IMR-90 (cell line): ENCODE data around the gene LMOD1.
A peak's percentile ranks its signal among the peaks of the same experiment; 100 is the strongest.

Experiments
- CEBPB ChIP-seq: IDR thresholded peaks from 2 replicates; pipeline ENCODE4 v1.6.1; 2012; ENCODE audit warnings: low read depth, low read length, improper control_type of control experiment
- MAFK ChIP-seq: IDR thresholded peaks from 2 replicates; pipeline ENCODE4 v1.6.1; 2012; ENCODE audit warnings: low read depth, low read length, improper control_type of control experiment
- MAZ ChIP-seq: IDR thresholded peaks from 2 replicates; pipeline ENCODE4 v1.6.1; 2012; ENCODE audit warnings: low read depth, mild to moderate bottlenecking, low read length, improper control_type of control experiment, moderate library complexity, borderline replicate concordance
- MXI1 ChIP-seq: IDR thresholded peaks from 2 replicates; pipeline ENCODE4 v1.6.1; 2012; ENCODE audit warnings: low read depth, mild to moderate bottlenecking, low read length, moderate library complexity, borderline replicate concordance
- POLR2A ChIP-seq: IDR thresholded peaks from 2 replicates; pipeline ENCODE4 v1.6.1; 2012; ENCODE audit warnings: mild to moderate bottlenecking, low read depth, low read length
- RAD21 ChIP-seq: IDR thresholded peaks from 2 replicates; pipeline ENCODE4 v1.6.1; 2012; ENCODE audit warnings: low read length, improper control_type of control experiment
- TF ChIP-seq, protein P1 (sequence below): conservative IDR thresholded peaks from 2 replicates; pipeline ENCODE4 v1.5.1; 2012; ENCODE audit warnings: mild to moderate bottlenecking, low read depth, low read length, improper control_type of control experiment

DNA sequence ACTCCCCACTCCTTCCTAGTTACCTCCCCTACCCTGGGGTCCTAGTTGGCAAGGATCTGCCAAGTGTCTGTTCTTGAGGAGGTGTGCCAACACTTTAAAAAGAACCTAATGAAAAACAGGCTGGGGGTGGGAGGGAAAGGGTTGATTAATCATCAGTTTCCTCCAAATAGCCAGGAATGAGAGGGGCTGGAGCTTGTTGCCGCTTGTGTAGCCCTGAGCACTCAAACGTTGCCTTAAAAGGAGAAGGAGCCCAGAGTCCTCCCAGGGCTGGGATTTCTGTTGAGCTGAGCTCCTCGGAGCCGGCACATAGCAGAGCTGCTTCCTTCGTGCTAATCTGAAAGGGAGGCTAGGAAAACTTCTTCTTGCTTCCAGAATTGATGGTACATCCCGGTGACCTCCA, 41.8 kb downstream of the LMOD1 start:
- TF ChIP-seq, protein P1, sequence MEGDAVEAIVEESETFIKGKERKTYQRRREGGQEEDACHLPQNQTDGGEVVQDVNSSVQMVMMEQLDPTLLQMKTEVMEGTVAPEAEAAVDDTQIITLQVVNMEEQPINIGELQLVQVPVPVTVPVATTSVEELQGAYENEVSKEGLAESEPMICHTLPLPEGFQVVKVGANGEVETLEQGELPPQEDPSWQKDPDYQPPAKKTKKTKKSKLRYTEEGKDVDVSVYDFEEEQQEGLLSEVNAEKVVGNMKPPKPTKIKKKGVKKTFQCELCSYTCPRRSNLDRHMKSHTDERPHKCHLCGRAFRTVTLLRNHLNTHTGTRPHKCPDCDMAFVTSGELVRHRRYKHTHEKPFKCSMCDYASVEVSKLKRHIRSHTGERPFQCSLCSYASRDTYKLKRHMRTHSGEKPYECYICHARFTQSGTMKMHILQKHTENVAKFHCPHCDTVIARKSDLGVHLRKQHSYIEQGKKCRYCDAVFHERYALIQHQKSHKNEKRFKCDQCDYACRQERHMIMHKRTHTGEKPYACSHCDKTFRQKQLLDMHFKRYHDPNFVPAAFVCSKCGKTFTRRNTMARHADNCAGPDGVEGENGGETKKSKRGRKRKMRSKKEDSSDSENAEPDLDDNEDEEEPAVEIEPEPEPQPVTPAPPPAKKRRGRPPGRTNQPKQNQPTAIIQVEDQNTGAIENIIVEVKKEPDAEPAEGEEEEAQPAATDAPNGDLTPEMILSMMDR: no peak
- TF ChIP-seq MAZ (no peak), CEBPB (no peak), POLR2A (peak; percentile 62; the same call in 1 of the 2 replicates), RAD21 (no peak), MXI1 (no peak), MAFK (0 out of 2 replicates have a peak, but pooled peaks have one; percentile 6)
